IMR-90 (cell line): ENCODE data around the gene KAZN.

Experiments used
- BHLHE40 ChIP-seq: fragments of 150-350 bp; IDR thresholded peaks from 2 replicates; pipeline ENCODE4 v1.6.1; 2016; ENCODE audit warnings: mild to moderate bottlenecking, low read depth, low read length
- CEBPB ChIP-seq: IDR thresholded peaks from 2 replicates; pipeline ENCODE4 v1.6.1; 2012; ENCODE audit warnings: low read depth, low read length, improper control_type of control experiment
- MAFK ChIP-seq: IDR thresholded peaks from 2 replicates; pipeline ENCODE4 v1.6.1; 2012; ENCODE audit warnings: low read depth, low read length, improper control_type of control experiment
- MAZ ChIP-seq: IDR thresholded peaks from 2 replicates; pipeline ENCODE4 v1.6.1; 2012; ENCODE audit warnings: low read depth, mild to moderate bottlenecking, low read length, improper control_type of control experiment, moderate library complexity, borderline replicate concordance
- NFE2L2 ChIP-seq: fragments of 150-350 bp; IDR thresholded peaks from 2 replicates; pipeline ENCODE4 v1.6.1; 2016; ENCODE audit warnings: low read depth, mild to moderate bottlenecking, low read length
- POLR2A ChIP-seq: IDR thresholded peaks from 2 replicates; pipeline ENCODE4 v1.6.1; 2012; ENCODE audit warnings: mild to moderate bottlenecking, low read depth, low read length
- RAD21 ChIP-seq: IDR thresholded peaks from 2 replicates; pipeline ENCODE4 v1.6.1; 2012; ENCODE audit warnings: low read length, improper control_type of control experiment
- RFX5 ChIP-seq: IDR thresholded peaks from 2 replicates; pipeline ENCODE4 v1.8.0; 2012; ENCODE audit warnings: low read depth, mild to moderate bottlenecking, low read length, moderate library complexity
- TF ChIP-seq, protein P1 (sequence below): conservative IDR thresholded peaks from 2 replicates; pipeline ENCODE4 v1.5.1; 2012; ENCODE audit warnings: mild to moderate bottlenecking, low read depth, low read length, improper control_type of control experiment
- TF ChIP-seq, protein P2 (sequence below): fragments of 150-350 bp; IDR thresholded peaks from 2 replicates; pipeline ENCODE4 v1.6.1; 2017; ENCODE audit warnings: mild to moderate bottlenecking, antibody characterized with exemption, low read length, low read depth

DNA sequence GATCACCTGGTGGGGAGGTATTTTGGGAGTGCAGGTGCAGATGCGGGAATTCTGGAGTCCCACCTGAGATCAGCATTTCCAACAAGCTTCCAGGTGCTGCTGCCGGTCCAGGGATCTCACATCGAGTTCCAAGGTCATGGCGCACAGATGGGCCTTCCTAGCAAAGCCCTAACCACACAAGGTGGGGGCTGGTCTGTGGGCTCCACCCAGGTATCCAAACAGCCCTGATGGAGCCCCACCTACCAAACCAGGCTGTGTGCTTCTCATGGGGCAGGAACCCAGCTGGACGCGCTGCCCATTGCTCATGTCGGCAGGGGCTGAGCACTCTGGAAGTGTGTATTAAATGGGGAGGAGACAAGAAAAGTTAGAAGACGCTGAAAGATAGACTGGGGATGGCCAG, 520.1 kb downstream of the KAZN start:
- TF ChIP-seq, protein P1, sequence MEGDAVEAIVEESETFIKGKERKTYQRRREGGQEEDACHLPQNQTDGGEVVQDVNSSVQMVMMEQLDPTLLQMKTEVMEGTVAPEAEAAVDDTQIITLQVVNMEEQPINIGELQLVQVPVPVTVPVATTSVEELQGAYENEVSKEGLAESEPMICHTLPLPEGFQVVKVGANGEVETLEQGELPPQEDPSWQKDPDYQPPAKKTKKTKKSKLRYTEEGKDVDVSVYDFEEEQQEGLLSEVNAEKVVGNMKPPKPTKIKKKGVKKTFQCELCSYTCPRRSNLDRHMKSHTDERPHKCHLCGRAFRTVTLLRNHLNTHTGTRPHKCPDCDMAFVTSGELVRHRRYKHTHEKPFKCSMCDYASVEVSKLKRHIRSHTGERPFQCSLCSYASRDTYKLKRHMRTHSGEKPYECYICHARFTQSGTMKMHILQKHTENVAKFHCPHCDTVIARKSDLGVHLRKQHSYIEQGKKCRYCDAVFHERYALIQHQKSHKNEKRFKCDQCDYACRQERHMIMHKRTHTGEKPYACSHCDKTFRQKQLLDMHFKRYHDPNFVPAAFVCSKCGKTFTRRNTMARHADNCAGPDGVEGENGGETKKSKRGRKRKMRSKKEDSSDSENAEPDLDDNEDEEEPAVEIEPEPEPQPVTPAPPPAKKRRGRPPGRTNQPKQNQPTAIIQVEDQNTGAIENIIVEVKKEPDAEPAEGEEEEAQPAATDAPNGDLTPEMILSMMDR, result no peak
- TF ChIP-seq MAZ, result no peak
- TF ChIP-seq RFX5, result no peak
- TF ChIP-seq POLR2A, result no peak
- no peak for TF ChIP-seq CEBPB
- no peak for TF ChIP-seq BHLHE40
- no peak for TF ChIP-seq MAFK
- TF ChIP-seq, protein P2, sequence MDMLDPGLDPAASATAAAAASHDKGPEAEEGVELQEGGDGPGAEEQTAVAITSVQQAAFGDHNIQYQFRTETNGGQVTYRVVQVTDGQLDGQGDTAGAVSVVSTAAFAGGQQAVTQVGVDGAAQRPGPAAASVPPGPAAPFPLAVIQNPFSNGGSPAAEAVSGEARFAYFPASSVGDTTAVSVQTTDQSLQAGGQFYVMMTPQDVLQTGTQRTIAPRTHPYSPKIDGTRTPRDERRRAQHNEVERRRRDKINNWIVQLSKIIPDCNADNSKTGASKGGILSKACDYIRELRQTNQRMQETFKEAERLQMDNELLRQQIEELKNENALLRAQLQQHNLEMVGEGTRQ, result no peak
- TF ChIP-seq RAD21, result no peak
- TF ChIP-seq NFE2L2, result no peak
